CD4-positive, alpha-beta memory T cell (primary cell): ENCODE measurements around the gene NKD2. TPM values are rescaled to one million over a fixed set of nuclear protein-coding genes. Genes with fewer than 3 reads are reported as not detected.

Experiments used
- CTCF ChIA-PET: fragments of 350-600 bp; sonication (Branson Sonifier 250); formaldehyde crosslinking; loops from one replicate; lab custom pipeline; 2021; ENCODE audit warnings: inconsistent platforms; ENCODE audit not compliant: partially characterized antibody; lab: Charles Lee
- POLR2A ChIA-PET: fragments of 350-600 bp; sonication (Branson Sonifier 250); formaldehyde crosslinking; loops from one replicate; lab custom pipeline; 2021; ENCODE audit not compliant: partially characterized antibody; lab: Charles Lee
- DNase-seq, 5 donors: peaks; one replicate each; pipeline versions ENCODE4 v3.0.0 to v3.0.0-alpha.2; 2020 to 2022; ENCODE audit warnings: mixed read lengths in 1 of 5
- H3K27ac ChIP-seq: one replicate; pipeline ENCODE4 v1.7.0; 2013; ENCODE audit warnings: low read depth, low read length
- H3K27me3 ChIP-seq: 2 replicates; pipeline ENCODE4 v1.7.0; 2013; ENCODE audit warnings: mild to moderate bottlenecking, low read length, moderate library complexity; ENCODE audit not compliant: insufficient read depth
- H3K36me3 ChIP-seq: 2 replicates; pipeline ENCODE4 v1.7.0; 2013; ENCODE audit warnings: mild to moderate bottlenecking, low read length, moderate library complexity; ENCODE audit not compliant: insufficient read depth
- H3K4me1 ChIP-seq: 2 replicates; pipeline ENCODE4 v1.7.0; 2013; ENCODE audit warnings: mild to moderate bottlenecking, low read length, moderate library complexity; ENCODE audit not compliant: insufficient read depth
- H3K4me3 ChIP-seq, 2 donors: one replicate each; pipeline ENCODE4 v1.7.0; 2013; ENCODE audit warnings: low read length in 2 of 2, mild to moderate bottlenecking in 1 of 2
- H3K9me3 ChIP-seq, 2 donors: one replicate each; pipeline ENCODE4 v1.7.0; 2013; ENCODE audit warnings: low read length in 2 of 2, control low read depth in 1 of 2; ENCODE audit not compliant: control insufficient read depth in 1 of 2
- H3K27ac Mint-ChIP-seq, 7 donors: one replicate each; pipeline ENCODE4 v1.8.0; 2020 to 2021; ENCODE audit warnings: mixed read lengths in 7 of 7, mild to moderate bottlenecking in 6 of 7, inconsistent platforms in 3 of 7, moderate library complexity in 3 of 7
- H3K27me3 Mint-ChIP-seq, 2 donors: one replicate each; pipeline ENCODE4 v1.8.0; 2020 to 2021; ENCODE audit warnings: mixed read lengths in 2 of 2
- H3K36me3 Mint-ChIP-seq, 2 donors: one replicate each; pipeline ENCODE4 v1.8.0; 2020 to 2021; ENCODE audit warnings: mixed read lengths in 2 of 2, inconsistent platforms in 1 of 2, mild to moderate bottlenecking in 1 of 2
- H3K4me1 Mint-ChIP-seq, 4 donors: one replicate each; pipeline ENCODE4 v1.8.0; 2020 to 2021; ENCODE audit warnings: mixed read lengths in 4 of 4, mild to moderate bottlenecking in 1 of 4
- H3K4me3 Mint-ChIP-seq, 8 donors: one replicate each; pipeline ENCODE4 v1.8.0; 2020 to 2021; ENCODE audit warnings: mixed read lengths in 8 of 8, mild to moderate bottlenecking in 7 of 8, moderate library complexity in 6 of 8, inconsistent platforms in 3 of 8
- H3K9me3 Mint-ChIP-seq, 8 donors: one replicate each; pipeline ENCODE4 v1.8.0; 2020 to 2021; ENCODE audit warnings: mixed read lengths in 8 of 8, mild to moderate bottlenecking in 5 of 8, inconsistent platforms in 3 of 8, moderate library complexity in 1 of 8
- intact Hi-C: fragments of 100-400 bp; cut with micrococcal nuclease; formaldehyde crosslinking; loops from one replicate; pipeline ENCODE4 v1.15.1; 2023
- polyA plus RNA-seq, 2 donors: library from polyadenylated mRNA; unstranded; fragments of 300-500 nt; fragmentation: Illumina TruSeq; gene quantifications; one replicate each; pipeline ENCODE4 v1.2.3, GENCODE V29; 2021
- total RNA-seq, 2 experiments: library from RNA; stranded (reverse); gene quantifications; one replicate each; pipeline ENCODE4 v1.2.3, GENCODE V29; 2021

Gene NKD2
- total and polyA plus RNA-seq, 4 experiments from 2014 or later = not detected

GRCh38 chr5:1048861-1049838, 40.5 kb downstream of the NKD2 start:
- Histone ChIP-seq H3K4me1 (no peaks in the 10 kb centered on the region), H3K9me3 (no peaks in the 10 kb centered on the region), H3K36me3 (no peaks in the 10 kb centered on the region), H3K27me3 (no peaks in the 10 kb centered on the region), H3K27ac (no peak overlapping the region), H3K4me3 (no peak overlapping the region)
- Mint-ChIP-seq H3K27ac (peak overlapping the region in 1 of 7 donors; percentile 12), H3K4me1 (peaks cover 0 to 22% (median 2%) of the 10 kb centered on the region in 4 donors), H3K36me3 (peaks cover 5 to 12% of the 10 kb centered on the region in 2 donors), H3K4me3 (no peak overlapping the region), H3K27me3 (no peaks in the 10 kb centered on the region), H3K9me3 (peaks cover 0 to 6% (median 0%) of the 10 kb centered on the region in 8 donors)
- no peak for DNase-seq
- ChIA-PET CTCF (no interaction called here), POLR2A (no interaction called here)
- intact Hi-C loops = no loop called here

- Mint-ChIP-seq H3K27me3 (no peaks in the 10 kb centered on the region), H3K9me3 (peaks cover 0 to 6% (median 0%) of the 10 kb centered on the region in 8 donors), H3K4me1 (peaks cover 0 to 14% (median under 1%) of the 10 kb centered on the region in 4 donors), H3K36me3 (peaks cover 10 to 19% of the 10 kb centered on the region in 2 donors), H3K27ac (no peak overlapping the region), H3K4me3 (no peak overlapping the region)
- Histone ChIP-seq H3K4me3 (no peak overlapping the region), H3K27ac (no peak overlapping the region), H3K9me3 (no peaks in the 10 kb centered on the region), H3K36me3 (peaks cover 5% of the 10 kb centered on the region), H3K4me1 (no peaks in the 10 kb centered on the region), H3K27me3 (no peaks in the 10 kb centered on the region)
- CTCF ChIA-PET = no interaction called here
- intact Hi-C loops = no loop called here
- POLR2A ChIA-PET = no interaction called here
- no peak for DNase-seq
These were observed 42.1 kb downstream of the NKD2 start for GRCh38 chr5:1050423-1051365.

- Histone ChIP-seq H3K4me1 (no peaks in the 10 kb centered on the region), H3K36me3 (peaks cover 5% of the 10 kb centered on the region), H3K9me3 (no peaks in the 10 kb centered on the region), H3K27me3 (no peaks in the 10 kb centered on the region), H3K4me3 (no peak overlapping the region), H3K27ac (no peak overlapping the region)
- ChIA-PET CTCF (no interaction called here), POLR2A (no interaction called here)
- peaks cover 12 to 23% of the 10 kb centered on the region in 2 donors for H3K36me3 Mint-ChIP-seq
- H3K4me1 Mint-ChIP-seq = peaks cover 0 to 9% (median under 1%) of the 10 kb centered on the region in 4 donors
- intact Hi-C loops = no loop called here
- H3K27ac Mint-ChIP-seq = no peak overlapping the region
- peaks cover 0 to 6% (median 0%) of the 10 kb centered on the region in 8 donors for H3K9me3 Mint-ChIP-seq
- H3K4me3 Mint-ChIP-seq = no peak overlapping the region
- DNase-seq = no peak
- no peaks in the 10 kb centered on the region for H3K27me3 Mint-ChIP-seq
These were observed 42.7 kb downstream of the NKD2 start for GRCh38 chr5:1051366-1051720.

- no peak overlapping the region for H3K4me3 Mint-ChIP-seq
- CTCF ChIA-PET = no interaction called here
- no peaks in the 10 kb centered on the region for H3K27me3 ChIP-seq
- H3K4me1 ChIP-seq = no peaks in the 10 kb centered on the region
- H3K27ac Mint-ChIP-seq = peak overlapping the region in 1 of 7 donors; percentile 29
- intact Hi-C loops = no loop called here
- H3K36me3 Mint-ChIP-seq = peaks cover 12 to 23% of the 10 kb centered on the region in 2 donors
- H3K27ac ChIP-seq = no peak overlapping the region
- peaks cover 5% of the 10 kb centered on the region for H3K36me3 ChIP-seq
- H3K9me3 Mint-ChIP-seq = peaks cover 0 to 6% (median 0%) of the 10 kb centered on the region in 8 donors
- POLR2A ChIA-PET = no interaction called here
- no peak overlapping the region for H3K4me3 ChIP-seq
- H3K4me1 Mint-ChIP-seq = peaks cover 0 to 4% (median 0%) of the 10 kb centered on the region in 4 donors
- H3K9me3 ChIP-seq = no peaks in the 10 kb centered on the region
- no peaks in the 10 kb centered on the region for H3K27me3 Mint-ChIP-seq
- DNase-seq = no peak
These were observed 43.5 kb downstream of the NKD2 start for GRCh38 chr5:1052076-1052475.

GRCh38 chr5:1052641-1053390, 44.2 kb downstream of the NKD2 start:
- Mint-ChIP-seq H3K36me3 (peaks cover 12 to 23% of the 10 kb centered on the region in 2 donors), H3K9me3 (peaks cover 0 to 6% (median 0%) of the 10 kb centered on the region in 8 donors), H3K27ac (no peak overlapping the region), H3K27me3 (no peaks in the 10 kb centered on the region), H3K4me1 (peaks cover 0 to 4% (median 0%) of the 10 kb centered on the region in 4 donors), H3K4me3 (no peak overlapping the region)
- no peak for DNase-seq
- H3K27ac ChIP-seq = no peak overlapping the region
- H3K36me3 ChIP-seq = peaks cover 5% of the 10 kb centered on the region
- intact Hi-C loops = no loop called here
- POLR2A ChIA-PET = no interaction called here
- H3K4me3 ChIP-seq = no peak overlapping the region
- CTCF ChIA-PET = no interaction called here
- no peaks in the 10 kb centered on the region for H3K4me1 ChIP-seq
- H3K9me3 ChIP-seq = no peaks in the 10 kb centered on the region
- H3K27me3 ChIP-seq = no peaks in the 10 kb centered on the region

GRCh38 chr5:1053391-1054017, 44.9 kb downstream of the NKD2 start:
- Mint-ChIP-seq H3K9me3 (peaks cover 0 to 3% (median 0%) of the 10 kb centered on the region in 8 donors), H3K27me3 (no peaks in the 10 kb centered on the region), H3K4me1 (peaks cover 0 to under 1% (median 0%) of the 10 kb centered on the region in 4 donors), H3K36me3 (peaks cover 12 to 23% of the 10 kb centered on the region in 2 donors), H3K27ac (peak overlapping the region in 1 of 7 donors; percentile 22), H3K4me3 (no peak overlapping the region)
- Histone ChIP-seq H3K27ac (no peak overlapping the region), H3K27me3 (no peaks in the 10 kb centered on the region), H3K36me3 (peaks cover 5% of the 10 kb centered on the region), H3K4me3 (no peak overlapping the region), H3K4me1 (no peaks in the 10 kb centered on the region), H3K9me3 (no peaks in the 10 kb centered on the region)
- intact Hi-C loops = no loop called here
- CTCF ChIA-PET = no interaction called here
- POLR2A ChIA-PET = no interaction called here
- DNase-seq = no peak
